ENCODE results near the gene KIF1C.

KIF1C gene

DNA sequence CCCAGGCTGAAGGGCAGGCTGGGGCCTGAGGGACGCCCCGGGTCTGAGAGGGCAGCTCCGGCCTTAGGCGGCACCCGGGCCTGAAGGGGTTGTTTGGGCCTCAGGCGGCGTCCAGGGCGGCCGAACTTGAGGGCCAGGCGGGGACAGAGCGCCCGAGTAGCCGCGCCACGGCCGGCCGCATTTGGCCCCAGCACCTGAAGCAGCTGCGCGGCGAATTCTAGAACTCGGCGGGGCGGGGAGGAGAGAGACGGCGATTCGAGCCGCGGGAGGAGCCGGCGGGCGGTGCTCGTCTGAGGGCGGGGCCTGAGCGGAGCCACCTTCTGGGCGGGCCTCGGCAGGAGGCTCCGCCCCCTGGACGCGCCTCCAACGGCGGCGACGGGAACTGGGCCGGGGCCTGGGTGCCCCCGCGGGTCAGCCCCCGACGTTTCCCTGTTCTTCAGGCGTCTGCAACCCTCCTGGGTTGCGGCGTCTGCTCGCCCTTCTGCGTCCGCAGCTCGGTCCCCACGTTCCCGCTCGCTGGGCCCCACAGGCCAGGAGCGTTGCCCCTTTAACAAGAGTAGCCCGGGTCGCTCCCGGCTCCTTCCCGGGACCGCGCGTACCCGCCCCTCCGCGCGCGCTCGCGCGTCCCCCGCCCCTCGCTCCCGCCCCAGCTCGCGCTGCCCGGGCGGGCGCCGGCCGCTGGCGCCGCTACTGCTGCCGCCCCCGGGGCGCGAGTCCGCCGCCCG, at the start of gene KIF1C, which contains the start of gene INCA1:
KIF1C (plus strand) TSS at position 649 of the 725 bp plus-strand sequence. CDS start 2,297 bp downstream, outside the sequence.
INCA1 (minus strand) TSS at position 221 of the 725 bp plus-strand sequence. CDS start 3,085 bp downstream, outside the sequence.
- peak; percentile 95 for DNase-seq

DNA sequence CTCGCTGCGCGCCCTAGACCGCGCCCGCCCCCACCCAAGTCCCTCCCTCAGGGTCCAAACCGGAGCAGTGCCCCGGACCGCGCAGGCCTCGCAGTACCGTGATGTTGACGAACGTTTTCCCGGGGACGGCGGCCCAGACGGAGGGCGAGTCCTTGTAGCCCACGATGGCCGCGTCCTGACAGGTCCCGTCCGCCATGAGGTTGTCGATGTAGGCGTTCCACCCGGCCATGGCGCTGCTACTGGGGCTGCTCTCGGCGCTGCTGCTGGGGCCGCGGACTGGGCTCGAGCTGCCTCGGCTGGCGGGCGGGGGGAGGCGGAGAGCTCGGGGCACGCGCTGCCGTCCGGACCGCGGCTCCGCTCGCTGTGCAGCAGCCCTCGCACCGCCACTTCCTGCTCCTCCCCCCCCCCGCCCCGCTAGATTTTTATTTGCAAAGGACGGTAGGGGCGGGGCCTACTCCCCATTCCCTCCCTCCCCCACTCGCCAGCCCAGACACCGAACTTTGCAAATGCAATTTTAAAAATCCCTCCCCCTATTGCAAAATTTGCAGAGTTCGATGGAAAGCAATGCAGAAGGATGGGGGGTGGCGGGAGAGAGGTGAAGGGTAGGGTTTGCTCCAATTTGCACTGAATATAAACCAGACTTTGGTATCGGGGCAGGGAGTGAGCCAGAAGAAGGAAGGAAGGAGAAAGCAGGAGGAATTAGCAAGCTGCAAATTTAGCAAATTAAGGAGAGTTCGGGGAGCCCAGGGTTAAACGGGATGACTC, 49.4 kb upstream of the KIF1C start, which contains the start of gene PFN1:
PFN1 (minus strand) TSS at position 365 of the 765 bp plus-strand sequence; CDS start at position 229, 136 bp downstream.
- DNase-seq = peak; percentile 95

DNA sequence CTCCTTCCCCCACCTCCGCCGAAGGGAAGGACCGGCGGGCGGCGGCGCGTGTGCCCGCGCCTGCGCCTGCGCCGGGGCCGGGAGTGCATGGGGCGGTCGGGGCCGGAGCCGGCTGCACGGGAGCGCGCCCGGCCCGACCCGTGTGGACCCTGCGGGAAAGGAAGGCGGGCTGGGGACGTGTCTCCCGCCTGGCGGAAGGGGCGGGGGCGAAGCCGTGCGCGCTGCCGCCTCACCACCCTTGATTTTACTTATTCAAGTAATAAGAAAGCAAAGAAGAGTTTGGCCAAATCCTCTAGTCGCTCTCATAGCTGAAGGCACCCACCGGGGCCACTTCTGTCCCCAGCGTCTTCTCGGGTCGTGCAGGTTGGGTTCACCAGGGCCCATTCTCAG, 48.8 kb upstream of the KIF1C start:
- DNase-seq = peak; percentile 93

GRCh38 chr17:4949321-4950074, 48.3 kb upstream of the KIF1C start:
- peak; percentile 79 for DNase-seq

DNA sequence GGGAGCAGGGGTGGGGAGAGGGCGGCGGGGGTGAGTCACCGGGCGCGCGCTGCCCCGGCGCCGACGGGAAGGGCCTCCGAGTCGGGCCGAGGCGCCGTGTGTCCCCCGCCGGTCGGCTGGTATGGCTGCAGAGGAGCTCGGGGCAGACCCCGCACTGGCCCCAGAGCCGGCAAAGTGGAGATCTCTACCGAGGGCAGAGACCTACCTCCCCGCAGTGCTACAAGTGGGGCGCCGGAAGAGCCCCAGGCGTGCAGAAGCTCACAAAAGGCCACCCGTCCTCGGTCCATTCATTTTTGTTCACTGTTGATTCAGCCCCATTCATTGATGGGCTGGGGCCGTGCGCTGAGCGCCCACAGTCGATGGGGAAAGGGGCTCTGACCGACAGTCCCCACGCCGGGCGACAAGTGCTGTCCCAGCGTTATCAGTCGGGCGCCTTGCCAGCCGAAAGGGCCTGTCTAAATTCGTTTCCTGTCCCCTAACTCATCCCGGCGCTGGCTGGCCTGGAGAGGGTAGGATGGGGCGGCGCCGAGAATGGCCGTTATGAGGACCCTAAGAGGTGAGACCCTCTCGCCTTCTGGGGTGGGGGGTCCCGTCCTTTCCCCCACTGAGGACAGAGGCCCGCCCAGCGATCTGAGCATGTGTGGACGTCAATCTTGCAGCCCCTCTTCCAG, 47.5 kb upstream of the KIF1C start:
- peak; percentile 74 for DNase-seq

DNA sequence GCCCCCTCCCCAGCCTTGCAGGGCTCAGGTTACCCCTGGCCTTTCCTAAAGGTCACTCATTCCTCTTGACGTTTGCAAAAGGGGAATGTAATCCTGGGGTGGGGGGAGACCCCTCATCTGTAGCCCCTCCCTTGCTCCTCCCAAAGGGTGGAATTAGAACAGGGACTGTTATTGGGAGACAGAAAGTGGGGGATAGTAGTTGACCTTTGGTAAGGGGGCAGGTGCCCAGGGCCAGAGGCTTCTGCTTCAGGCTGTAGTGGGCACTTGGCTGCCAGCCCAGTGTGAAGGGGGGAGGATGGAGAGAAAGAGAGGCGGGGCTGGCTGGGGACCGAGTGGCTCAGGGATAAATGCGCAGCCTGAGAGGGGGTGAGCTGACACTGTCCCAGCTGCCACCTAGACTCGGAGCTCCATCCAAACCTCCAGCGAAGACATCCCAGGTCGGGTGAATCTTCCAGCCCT, 47.0 kb upstream of the KIF1C start, which contains the start of gene ENO3:
ENO3 (plus strand) TSS at position 374 of the 459 bp plus-strand sequence. CDS start 711 bp downstream, outside the sequence.
- peak; percentile 72 for DNase-seq

- no peak for DNase-seq
These were observed 46.3 kb upstream of the KIF1C start for GRCh38 chr17:4951486-4951885.

DNA sequence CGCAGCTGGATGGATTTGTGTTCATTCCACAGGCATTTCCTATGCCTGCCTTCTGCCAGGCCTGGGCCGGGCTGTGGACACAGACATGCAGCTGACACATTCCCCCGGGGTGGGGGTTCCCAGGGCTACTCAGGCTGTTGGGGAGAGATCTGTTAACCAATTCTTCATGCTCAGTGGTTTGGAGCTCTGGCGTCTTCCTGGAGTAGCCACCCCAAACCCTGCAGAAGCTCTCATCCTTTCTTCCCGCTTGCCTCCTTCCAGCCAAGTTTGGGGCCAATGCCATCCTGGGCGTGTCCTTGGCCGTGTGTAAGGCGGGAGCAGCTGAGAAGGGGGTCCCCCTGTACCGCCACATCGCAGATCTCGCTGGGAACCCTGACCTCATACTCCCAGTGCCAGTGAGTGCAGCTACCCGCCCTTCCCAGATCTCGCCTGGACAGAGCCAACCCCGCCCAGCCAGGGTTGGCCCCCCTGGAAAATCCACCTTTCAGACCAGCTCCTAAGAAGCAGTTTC, 44.2 kb upstream of the KIF1C start:
- DNase-seq = peak; percentile 82

DNA sequence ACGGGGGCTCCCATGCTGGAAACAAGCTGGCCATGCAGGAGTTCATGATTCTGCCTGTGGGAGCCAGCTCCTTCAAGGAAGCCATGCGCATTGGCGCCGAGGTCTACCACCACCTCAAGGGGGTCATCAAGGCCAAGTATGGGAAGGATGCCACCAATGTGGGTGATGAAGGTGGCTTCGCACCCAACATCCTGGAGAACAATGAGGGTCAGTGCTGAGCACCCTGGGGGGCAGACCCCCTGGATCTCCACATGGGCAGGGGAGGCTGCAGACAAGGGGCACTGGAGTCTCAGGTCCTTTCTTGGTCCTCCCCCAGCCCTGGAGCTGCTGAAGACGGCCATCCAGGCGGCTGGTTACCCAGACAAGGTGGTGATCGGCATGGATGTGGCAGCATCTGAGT, 42.7 kb upstream of the KIF1C start:
- DNase-seq = peak; percentile 18

DNA sequence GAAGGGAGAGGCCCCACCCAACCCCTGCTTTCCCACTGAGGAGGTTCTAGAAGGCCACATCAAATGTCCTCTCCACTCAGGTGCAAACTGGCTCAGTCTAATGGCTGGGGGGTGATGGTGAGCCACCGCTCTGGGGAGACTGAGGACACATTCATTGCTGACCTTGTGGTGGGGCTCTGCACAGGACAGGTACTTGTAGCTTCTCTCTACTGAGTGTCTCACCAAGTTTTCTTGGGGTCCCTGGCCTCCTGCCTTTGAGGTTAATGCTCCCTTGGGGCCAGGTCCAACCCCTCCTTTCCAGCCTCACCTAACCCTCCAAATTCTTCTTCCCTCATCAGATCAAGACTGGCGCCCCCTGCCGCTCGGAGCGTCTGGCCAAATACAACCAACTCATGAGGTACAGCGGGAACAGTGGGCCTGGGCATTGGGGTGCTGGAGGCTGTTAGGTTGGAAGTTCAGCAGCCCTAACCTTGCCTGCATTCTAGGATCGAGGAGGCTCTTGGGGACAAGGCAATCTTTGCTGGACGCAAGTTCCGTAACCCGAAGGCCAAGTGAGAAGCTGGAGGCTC, 41.2 kb upstream of the KIF1C start:
- DNase-seq = no peak

DNA sequence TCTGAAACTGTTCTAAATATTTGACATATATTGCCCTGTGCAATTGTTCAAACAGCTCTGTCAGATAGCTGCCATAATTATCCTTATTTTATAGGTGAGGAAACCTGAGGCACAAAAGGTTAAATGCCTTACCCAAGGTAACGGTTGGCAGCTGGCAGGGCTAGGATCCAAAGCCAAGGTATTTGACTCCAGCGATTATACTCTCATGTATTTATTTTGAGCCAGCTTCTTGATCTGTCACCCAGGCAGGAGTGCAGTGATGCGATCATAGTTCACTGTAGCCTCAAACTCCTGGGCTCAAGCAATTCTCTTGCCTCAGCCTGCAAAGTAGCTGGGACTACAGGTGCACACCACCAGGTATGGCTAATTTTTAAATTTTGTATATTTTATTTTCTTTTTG, 39.6 kb upstream of the KIF1C start:
- no peak for DNase-seq

DNA sequence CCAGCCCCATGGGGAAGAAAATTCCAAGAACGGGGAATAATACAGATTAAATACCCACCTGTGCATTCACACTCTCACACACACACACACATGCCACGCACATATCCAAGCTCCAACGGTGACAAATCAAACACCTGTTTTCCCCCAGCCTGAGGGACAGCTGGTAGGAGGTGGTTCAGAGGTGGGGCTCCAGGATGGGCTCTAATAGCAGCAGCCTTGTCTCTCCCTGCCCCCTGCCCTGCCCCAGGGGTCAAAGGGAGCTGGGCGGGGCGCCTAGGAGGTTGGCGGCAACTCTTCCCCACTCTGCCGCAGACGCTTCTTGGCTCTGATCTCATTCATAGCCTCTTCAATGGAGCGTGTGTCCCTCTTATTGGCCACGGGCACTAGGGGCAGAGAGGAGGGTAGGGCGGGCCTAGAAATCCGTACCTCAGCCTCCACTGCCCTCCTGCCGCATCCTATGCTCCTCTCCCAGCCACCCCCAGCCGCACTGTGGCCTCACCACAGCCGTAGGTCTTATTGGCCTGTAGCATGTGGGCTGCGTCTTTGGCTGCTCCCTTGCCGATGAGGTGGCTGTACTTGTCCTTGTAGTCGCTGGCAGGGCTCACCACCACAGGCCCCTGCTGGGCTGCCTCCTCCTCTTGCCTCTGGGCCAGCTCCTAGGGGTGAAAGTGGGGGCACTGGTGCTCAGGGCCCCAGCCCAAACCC, 38.3 kb upstream of the KIF1C start:
- DNase-seq = no peak

DNA sequence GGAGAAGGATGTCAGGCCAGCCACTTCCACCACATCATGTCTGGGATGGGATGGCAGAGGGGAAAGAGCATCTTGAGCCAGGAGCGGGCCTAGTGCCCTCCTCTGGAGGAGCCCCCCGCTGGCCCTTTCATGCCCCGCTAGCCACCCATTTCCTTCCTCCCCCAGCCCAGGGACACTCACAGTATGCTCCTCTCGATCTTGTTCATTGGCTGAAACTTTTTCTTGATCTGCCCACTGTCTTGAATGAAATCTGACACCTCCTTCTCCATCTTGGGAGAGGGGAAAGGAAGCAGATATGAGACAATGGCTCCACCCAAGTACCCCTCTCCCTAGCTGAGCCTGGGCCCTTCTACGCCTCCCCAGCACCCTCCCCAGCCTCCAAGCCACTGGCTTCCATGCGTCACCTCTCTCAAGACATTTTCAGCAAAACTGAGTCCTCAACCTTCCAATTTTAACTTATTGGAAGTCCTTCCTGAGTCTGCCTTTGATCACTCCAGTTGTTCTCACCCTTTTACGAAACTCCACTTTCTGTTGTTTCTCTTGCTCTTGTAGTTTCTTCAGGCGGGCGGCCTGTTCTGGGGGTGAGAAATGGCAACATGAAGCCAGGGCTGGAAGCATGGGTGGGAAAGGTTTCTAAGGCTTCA, 37.3 kb upstream of the KIF1C start:
- DNase-seq = no peak

- DNase-seq = peak; percentile 16
These were observed 32.3 kb upstream of the KIF1C start for GRCh38 chr17:4965311-4965986.

DNA sequence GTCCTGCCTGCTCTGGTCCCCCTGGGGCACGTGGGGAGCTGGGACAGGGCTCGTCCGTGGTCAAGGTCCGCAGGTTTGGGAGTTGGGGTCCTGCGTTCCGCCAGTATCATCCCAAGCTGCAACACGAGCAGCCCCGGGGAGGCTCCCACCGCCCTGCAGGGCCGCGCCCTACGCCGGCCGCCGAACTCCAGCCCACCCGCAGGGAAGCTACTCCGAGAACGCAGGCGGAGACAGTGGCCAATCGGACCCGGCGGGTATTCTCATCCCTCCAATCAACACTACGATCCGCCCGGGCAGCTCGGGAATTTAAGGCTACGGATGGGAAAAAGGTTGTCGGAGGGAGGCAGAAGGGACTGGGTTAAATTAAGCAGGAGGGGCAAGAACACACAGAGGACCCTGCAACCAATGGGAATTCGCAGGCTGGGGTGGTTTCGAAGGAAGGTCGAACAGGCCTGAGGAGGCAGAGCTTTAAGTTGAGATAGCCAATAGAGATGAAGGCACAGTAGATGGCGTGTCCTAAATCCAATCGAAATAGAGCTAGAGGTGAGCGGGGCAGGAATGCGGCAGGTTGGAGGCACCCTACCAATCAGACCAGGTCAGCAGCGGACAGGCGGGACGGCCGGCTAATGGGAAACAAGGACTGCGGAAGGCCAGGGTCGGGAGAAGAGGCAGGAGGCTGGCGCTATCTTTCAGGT, 30.8 kb upstream of the KIF1C start:
- DNase-seq = peak; percentile 100

- DNase-seq = peak; percentile 98
These were observed 29.9 kb upstream of the KIF1C start, which contains the start of gene SPAG7 for GRCh38 chr17:4967539-4968485. Gene SPAG7, minus strand, starts transcription at chr17:4967817. Its CDS starts 13 bp downstream, at chr17:4967804.

DNA sequence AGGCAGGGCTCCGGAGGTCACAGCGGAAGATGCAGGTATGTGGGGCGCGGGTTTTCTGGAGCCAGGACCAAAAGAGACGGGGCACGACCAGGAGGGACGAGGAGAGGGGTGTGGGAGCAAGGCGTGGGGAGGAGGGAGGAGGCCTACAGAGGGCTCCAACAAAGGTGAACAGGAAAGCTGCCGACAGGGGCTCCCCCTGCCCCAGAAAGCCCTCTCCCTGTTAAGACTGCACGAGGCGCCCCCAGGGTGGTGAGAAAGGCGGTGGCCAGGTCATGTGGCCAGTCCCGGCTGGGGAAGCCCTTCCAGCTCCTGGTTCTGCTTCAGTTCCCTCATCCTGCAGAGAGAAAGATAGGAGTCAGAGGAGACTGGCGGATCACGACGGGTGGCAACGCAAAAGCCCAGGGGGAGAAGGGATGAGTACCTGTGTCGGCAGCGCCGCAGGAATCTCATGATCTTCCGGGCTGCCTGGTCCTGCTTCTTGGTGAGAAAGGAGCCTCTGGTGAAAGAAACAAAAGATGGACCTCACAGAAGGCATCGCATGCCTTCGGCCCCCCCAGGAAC, 29.2 kb upstream of the KIF1C start:
- DNase-seq = no peak
